ENCODE results near the gene ADD1. TPM values are rescaled to one million over a fixed set of nuclear protein-coding genes. Genes with fewer than 3 reads are reported as not detected.

ADD1 gene
- total RNA-seq, 5 donors from 2014 or later (not counting 1 experiment from before 2014, with no cell fraction given), result 241 to 274 (median 256) TPM

GRCh38 chr4:2806390-2807355, 37.0 kb upstream of the ADD1 start:
- Histone ChIP-seq H3K27me3 (replicated peaks in 1 of 2; ENCODE audit: control insufficient read depth in 2 of 2, extremely low read depth in 1 of 2, insufficient read depth in 2 of 2, low read length in 1 of 2) (no peaks in the 10 kb centered on the region), H3K4me3 (ENCODE audit: control insufficient read depth in 1 of 2, extremely low read depth in 1 of 2, low read length in 1 of 2) (no peak overlapping the region), H3K4me1 (ENCODE audit: control insufficient read depth in 1 of 2, extremely low read depth in 1 of 2, insufficient read depth in 2 of 2, low read length in 2 of 2) (peaks cover 4 to 32% of the 10 kb centered on the region in 2 experiments), H3K27ac (ENCODE audit: low read length) (no peak overlapping the region), H3K9me3 (no peaks in the 10 kb centered on the region), H3K36me3 (ENCODE audit: control insufficient read depth in 2 of 2, extremely low read depth in 1 of 2, insufficient read depth in 1 of 2, low read length in 1 of 2) (no peaks in the 10 kb centered on the region)
- peaks cover 3 to 32% (median 7%) of the 10 kb centered on the region in 3 donors for H3K4me1 Mint-ChIP-seq
- no peaks in the 10 kb centered on the region for H3K36me3 Mint-ChIP-seq
- POLR2A ChIA-PET, result no interaction called here
- no peak overlapping the region for H3K27ac Mint-ChIP-seq
- WGBS (ENCODE audit: insufficient coverage), result 93% methylated on average over 23 of the region's 28 CpGs
- H3K4me3 Mint-ChIP-seq, result no peak overlapping the region
- no peaks in the 10 kb centered on the region for H3K27me3 Mint-ChIP-seq
- H3K9me3 Mint-ChIP-seq, result no peaks in the 10 kb centered on the region
- ATAC-seq (replicated peaks in 1 of 4), result no peak
- no peak for DNase-seq
- CTCF ChIA-PET, result no interaction called here

- no peaks in the 10 kb centered on the region for H3K36me3 Mint-ChIP-seq
- Histone ChIP-seq H3K27me3 (replicated peaks in 1 of 2; ENCODE audit: control insufficient read depth in 2 of 2, extremely low read depth in 1 of 2, insufficient read depth in 2 of 2, low read length in 1 of 2) (no peaks in the 10 kb centered on the region), H3K36me3 (ENCODE audit: control insufficient read depth in 2 of 2, extremely low read depth in 1 of 2, insufficient read depth in 1 of 2, low read length in 1 of 2) (no peaks in the 10 kb centered on the region), H3K4me3 (ENCODE audit: control insufficient read depth in 1 of 2, extremely low read depth in 1 of 2, low read length in 1 of 2) (no peak overlapping the region), H3K9me3 (no peaks in the 10 kb centered on the region), H3K27ac (ENCODE audit: low read length) (no peak overlapping the region), H3K4me1 (ENCODE audit: control insufficient read depth in 1 of 2, extremely low read depth in 1 of 2, insufficient read depth in 2 of 2, low read length in 2 of 2) (peaks cover 10 to 38% of the 10 kb centered on the region in 2 experiments)
- CTCF ChIA-PET, result no interaction called here
- H3K9me3 Mint-ChIP-seq, result no peaks in the 10 kb centered on the region
- POLR2A ChIA-PET, result no interaction called here
- no peak overlapping the region for H3K4me3 Mint-ChIP-seq
- H3K27me3 Mint-ChIP-seq, result no peaks in the 10 kb centered on the region
- DNase-seq (no peak), ATAC-seq (replicated peaks in 1 of 4) (no peak)
- peaks cover 8 to 37% (median 13%) of the 10 kb centered on the region in 3 donors for H3K4me1 Mint-ChIP-seq
- WGBS (ENCODE audit: insufficient coverage), result 93% methylated on average over 13 of the region's 13 CpGs
- H3K27ac Mint-ChIP-seq, result no peak overlapping the region
Measured at GRCh38 chr4:2807571-2807970, 36.1 kb upstream of the ADD1 start.

DNA sequence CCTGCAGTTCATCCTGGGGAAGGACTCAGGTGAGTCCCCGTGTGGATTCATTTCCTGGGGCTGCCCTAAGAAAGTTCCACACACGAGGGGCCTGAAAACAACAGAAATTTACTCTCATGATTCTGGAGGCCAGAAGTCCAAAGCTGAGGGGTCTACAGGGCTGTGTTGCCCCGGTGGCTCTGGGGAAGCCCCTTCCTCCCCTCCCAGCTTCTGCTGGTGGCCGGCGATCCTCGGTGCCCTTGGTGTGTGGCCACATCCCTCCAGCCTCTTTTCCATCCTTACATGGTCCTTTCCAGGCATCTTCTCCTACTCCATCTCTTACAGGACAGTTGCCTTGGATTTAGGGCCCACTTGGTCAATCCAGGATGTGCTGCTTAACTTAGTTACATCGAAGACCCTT, 35.6 kb upstream of the ADD1 start:
- DNase-seq, result no peak
- H3K36me3 Mint-ChIP-seq, result no peaks in the 10 kb centered on the region
- Histone ChIP-seq H3K9me3 (no peaks in the 10 kb centered on the region), H3K27me3 (replicated peaks in 1 of 2; ENCODE audit: control insufficient read depth in 2 of 2, extremely low read depth in 1 of 2, insufficient read depth in 2 of 2, low read length in 1 of 2) (no peaks in the 10 kb centered on the region), H3K27ac (ENCODE audit: low read length) (no peak overlapping the region), H3K4me3 (ENCODE audit: control insufficient read depth in 1 of 2, extremely low read depth in 1 of 2, low read length in 1 of 2) (no peak overlapping the region), H3K4me1 (ENCODE audit: control insufficient read depth in 1 of 2, extremely low read depth in 1 of 2, insufficient read depth in 2 of 2, low read length in 2 of 2) (peaks cover 10 to 37% of the 10 kb centered on the region in 2 experiments), H3K36me3 (ENCODE audit: control insufficient read depth in 2 of 2, extremely low read depth in 1 of 2, insufficient read depth in 1 of 2, low read length in 1 of 2) (no peaks in the 10 kb centered on the region)
- H3K4me1 Mint-ChIP-seq, result peaks cover 12 to 41% (median 17%) of the 10 kb centered on the region in 3 donors
- ChIA-PET CTCF (no interaction called here), POLR2A (no interaction called here)
- no peaks in the 10 kb centered on the region for H3K27me3 Mint-ChIP-seq
- WGBS (ENCODE audit: insufficient coverage), result 90% methylated on average over 7 of the region's 7 CpGs
- H3K4me3 Mint-ChIP-seq, result no peak overlapping the region
- H3K27ac Mint-ChIP-seq, result no peak overlapping the region
- no peaks in the 10 kb centered on the region for H3K9me3 Mint-ChIP-seq
- ATAC-seq (replicated peaks in 1 of 4), result no peak

- Mint-ChIP-seq H3K4me1 (peaks cover 29 to 56% (median 34%) of the 10 kb centered on the region in 3 donors), H3K9me3 (no peaks in the 10 kb centered on the region), H3K27ac (no peak overlapping the region), H3K27me3 (no peaks in the 10 kb centered on the region), H3K4me3 (peak overlapping the region in 1 of 3 donors; percentile 37), H3K36me3 (no peaks in the 10 kb centered on the region)
- 99% methylated on average over 10 of the region's 10 CpGs for WGBS (ENCODE audit: insufficient coverage)
- Histone ChIP-seq H3K4me1 (ENCODE audit: control insufficient read depth in 1 of 2, extremely low read depth in 1 of 2, insufficient read depth in 2 of 2, low read length in 2 of 2) (peaks cover 21 to 45% of the 10 kb centered on the region in 2 experiments), H3K9me3 (no peaks in the 10 kb centered on the region), H3K4me3 (ENCODE audit: control insufficient read depth in 1 of 2, extremely low read depth in 1 of 2, low read length in 1 of 2) (no peak overlapping the region), H3K27ac (ENCODE audit: low read length) (no peak overlapping the region), H3K27me3 (replicated peaks in 1 of 2; ENCODE audit: control insufficient read depth in 2 of 2, extremely low read depth in 1 of 2, insufficient read depth in 2 of 2, low read length in 1 of 2) (no peaks in the 10 kb centered on the region), H3K36me3 (ENCODE audit: control insufficient read depth in 2 of 2, extremely low read depth in 1 of 2, insufficient read depth in 1 of 2, low read length in 1 of 2) (no peaks in the 10 kb centered on the region)
- CTCF ChIA-PET, result no interaction called here
- POLR2A ChIA-PET, result interaction anchor here in 1 of 2 donors (0.6 kb wide), 1 partner anchor 44 kb away, joined by 3 read pairs; no protein-coding TSS in a partner anchor
- ATAC-seq (replicated peaks in 1 of 4) (no peak), DNase-seq (no peak)
Measured at GRCh38 chr4:2809610-2810180, 33.9 kb upstream of the ADD1 start.

DNA sequence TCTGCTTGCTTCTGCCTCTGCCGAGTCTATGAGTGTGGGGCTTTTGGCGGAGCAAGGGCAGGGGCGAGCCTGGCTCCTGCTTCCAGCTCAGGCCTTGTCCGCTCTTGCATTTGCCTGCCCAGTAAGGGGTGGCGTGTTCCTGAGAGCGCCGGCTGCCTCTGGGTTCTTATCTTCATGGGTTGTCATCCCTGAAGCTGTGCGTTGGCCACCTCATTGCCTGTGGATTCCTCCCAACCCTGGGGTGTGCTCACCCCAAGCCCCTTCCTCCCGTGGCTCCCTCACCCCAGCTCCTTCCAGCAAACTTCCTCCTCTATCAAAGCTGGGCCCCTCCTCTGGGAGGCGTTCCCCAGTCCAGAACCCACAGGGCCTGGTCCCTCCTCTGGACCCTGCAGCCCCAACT, 33.3 kb upstream of the ADD1 start:
- peaks cover 24 to 47% of the 10 kb centered on the region in 2 experiments for H3K4me1 ChIP-seq (ENCODE audit: control insufficient read depth in 1 of 2, extremely low read depth in 1 of 2, insufficient read depth in 2 of 2, low read length in 2 of 2)
- WGBS (ENCODE audit: insufficient coverage), result 91% methylated on average over 8 of the region's 10 CpGs
- H3K4me3 ChIP-seq (ENCODE audit: control insufficient read depth in 1 of 2, extremely low read depth in 1 of 2, low read length in 1 of 2), result no peak overlapping the region
- DNase-seq, result no peak
- Mint-ChIP-seq H3K36me3 (peaks cover under 1% of the 10 kb centered on the region), H3K27ac (peak overlapping the region in 1 of 2 donors; percentile 8), H3K27me3 (no peaks in the 10 kb centered on the region), H3K4me1 (peaks cover 36 to 59% (median 41%) of the 10 kb centered on the region in 3 donors), H3K4me3 (no peak overlapping the region), H3K9me3 (no peaks in the 10 kb centered on the region)
- ChIA-PET CTCF (no interaction called here), POLR2A (no interaction called here)
- no peaks in the 10 kb centered on the region for H3K27me3 ChIP-seq (replicated peaks in 1 of 2; ENCODE audit: control insufficient read depth in 2 of 2, extremely low read depth in 1 of 2, insufficient read depth in 2 of 2, low read length in 1 of 2)
- no peak for ATAC-seq (replicated peaks in 1 of 4)
- H3K27ac ChIP-seq (ENCODE audit: low read length), result no peak overlapping the region
- H3K9me3 ChIP-seq, result no peaks in the 10 kb centered on the region
- no peaks in the 10 kb centered on the region for H3K36me3 ChIP-seq (ENCODE audit: control insufficient read depth in 2 of 2, extremely low read depth in 1 of 2, insufficient read depth in 1 of 2, low read length in 1 of 2)

DNA sequence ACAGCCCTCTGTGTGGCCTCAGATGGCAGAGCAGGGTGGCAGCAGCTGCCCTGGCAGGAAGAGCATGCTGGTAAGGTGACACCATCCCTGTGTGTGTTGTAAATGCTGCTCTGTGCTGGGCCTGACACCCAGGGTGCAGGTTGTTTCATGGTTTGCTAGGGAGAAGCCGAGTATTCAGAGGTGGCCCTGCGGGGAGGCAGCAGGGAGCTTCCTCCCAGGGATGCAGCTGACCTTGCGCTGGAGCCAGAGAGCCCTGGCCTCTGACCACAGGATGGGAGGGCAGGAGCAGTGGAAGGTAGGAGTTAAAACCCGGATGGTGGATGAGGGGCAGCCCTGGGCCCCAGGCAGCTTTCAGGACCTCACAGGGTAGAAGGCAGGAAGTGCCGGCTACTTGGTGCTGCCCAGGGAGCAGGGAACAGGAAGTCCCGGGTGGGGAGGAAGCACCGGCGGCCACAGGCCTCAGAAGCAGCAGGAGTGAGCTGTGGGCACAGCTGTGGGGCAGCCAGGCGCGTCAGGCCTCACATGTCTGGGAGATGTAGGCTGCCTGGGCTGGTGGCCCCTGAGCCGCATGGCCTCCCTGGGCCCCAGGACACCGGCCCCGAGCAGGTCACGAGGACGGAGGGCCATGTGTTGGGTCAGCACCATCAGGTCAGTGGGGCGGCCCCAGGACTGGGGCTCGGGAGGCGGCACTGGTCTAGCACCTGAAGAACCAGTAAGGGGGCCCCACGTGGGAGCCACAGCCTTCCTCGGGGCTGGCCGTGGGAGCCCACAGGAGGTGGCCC, 31.6 kb upstream of the ADD1 start:
- ATAC-seq (replicated peaks in 1 of 4) (peak; percentile 69 to 80 (median 79)), DNase-seq (peak in 33 of 35 experiments; percentile 17 to 72 (median 44))
- H3K36me3 ChIP-seq (ENCODE audit: control insufficient read depth in 2 of 2, extremely low read depth in 1 of 2, insufficient read depth in 1 of 2, low read length in 1 of 2), result peaks cover 0 to 2% of the 10 kb centered on the region in 2 donors
- peaks cover 49 to 70% (median 56%) of the 10 kb centered on the region in 3 donors for H3K4me1 Mint-ChIP-seq
- H3K27me3 Mint-ChIP-seq, result no peaks in the 10 kb centered on the region
- H3K4me3 ChIP-seq (ENCODE audit: control insufficient read depth in 1 of 2, extremely low read depth in 1 of 2, low read length in 1 of 2), result peak overlapping the region; percentile 62 to 80
- peaks cover 8% of the 10 kb centered on the region for H3K36me3 Mint-ChIP-seq
- 2% methylated on average over 21 of the region's 21 CpGs for WGBS (ENCODE audit: insufficient coverage)
- H3K4me3 Mint-ChIP-seq, result peak overlapping the region; percentile 89 to 94 (median 93)
- no peaks in the 10 kb centered on the region for H3K27me3 ChIP-seq (replicated peaks in 1 of 2; ENCODE audit: control insufficient read depth in 2 of 2, extremely low read depth in 1 of 2, insufficient read depth in 2 of 2, low read length in 1 of 2)
- POLR2A ChIA-PET, result interaction anchor here in 1 of 2 donors (0.6 kb wide), 1 partner anchor 571 kb away, joined by 3 read pairs; no protein-coding TSS in a partner anchor
- H3K27ac ChIP-seq (ENCODE audit: low read length), result peak overlapping the region; percentile 91
- H3K4me1 ChIP-seq (ENCODE audit: control insufficient read depth in 1 of 2, extremely low read depth in 1 of 2, insufficient read depth in 2 of 2, low read length in 2 of 2), result peaks cover 27 to 58% of the 10 kb centered on the region in 2 experiments
- CTCF ChIA-PET, result no interaction called here
- H3K9me3 ChIP-seq, result no peaks in the 10 kb centered on the region
- H3K27ac Mint-ChIP-seq, result peak overlapping the region; percentile 99 to 100
- no peaks in the 10 kb centered on the region for H3K9me3 Mint-ChIP-seq
